ENCODE results near the gene DOP1A. TPM values are rescaled to one million over a fixed set of nuclear protein-coding genes. Genes with fewer than 3 reads are reported as not detected.

Gene DOP1A
- 10.8 TPM for polyA plus RNA-seq (2012; ENCODE audit: insufficient read depth, insufficient read length)

DNA sequence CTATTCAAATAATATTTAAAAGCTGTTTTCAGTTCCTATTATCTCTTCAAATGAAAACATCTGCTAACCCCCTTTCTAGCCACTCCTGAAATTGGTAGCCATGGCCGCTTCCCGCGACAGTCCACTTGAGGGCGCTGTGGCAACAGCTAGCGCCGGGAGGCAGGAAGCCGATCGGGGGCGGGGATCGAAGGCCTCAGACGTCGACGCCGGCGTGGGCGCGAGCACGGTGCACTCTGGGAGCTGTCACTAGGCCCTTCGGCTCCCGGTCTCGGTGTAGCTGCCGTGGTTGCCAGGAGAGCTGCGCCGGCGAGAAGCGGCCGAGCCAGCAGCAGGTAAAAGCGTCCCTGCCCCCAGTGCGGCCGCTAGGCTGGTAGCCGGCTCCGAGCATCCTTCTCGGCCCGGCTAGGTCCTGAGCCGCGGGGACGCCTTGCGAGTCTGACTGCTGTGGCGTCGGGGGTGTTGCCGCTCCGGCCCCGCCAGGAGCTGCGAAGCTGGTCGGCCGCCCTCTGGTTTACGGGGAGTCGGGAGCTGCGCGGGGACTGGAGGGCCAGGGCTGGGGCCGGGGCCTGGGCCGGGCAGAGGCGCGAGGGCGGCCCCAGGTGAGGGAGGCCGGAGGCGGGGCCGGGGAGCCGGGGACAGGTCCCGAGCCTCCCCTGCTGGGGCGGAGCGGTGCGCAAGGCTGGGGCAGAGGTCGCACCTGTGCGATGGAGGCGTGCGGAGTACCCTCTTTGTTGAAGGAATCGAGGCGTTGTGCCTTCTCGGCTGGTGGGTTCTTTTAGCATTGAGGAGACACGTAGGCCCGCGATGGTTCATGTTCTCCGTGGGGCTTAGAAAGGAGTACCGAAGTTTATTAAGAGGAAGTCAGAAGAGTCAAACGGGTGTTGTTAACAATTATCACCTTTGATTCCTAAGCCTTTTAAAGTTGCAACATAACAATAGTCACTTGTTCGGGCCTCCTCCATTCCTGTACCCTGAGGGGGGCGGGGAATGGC, at the start of gene DOP1A:
Gene DOP1A (plus strand): TSS at position 224 of the 992 bp plus-strand sequence. CDS start 29,307 bp downstream, outside the sequence.
- peak within 1 kb of the TSS; percentile 77 for H3K4me3 ChIP-seq (ENCODE audit: low read length)
- DNase-seq (ENCODE audit: low read depth, low spot score): peak; percentile 88

- DNase-seq (ENCODE audit: low read depth, low spot score): no peak
- no peak overlapping the region for H3K4me3 ChIP-seq (ENCODE audit: low read length)
Measured at GRCh38 chr6:83019741-83020140, 47.7 kb upstream of the DOP1A start.

- H3K4me3 ChIP-seq (ENCODE audit: low read length): no peak overlapping the region
- no peak for DNase-seq (ENCODE audit: low read depth, low spot score)
Measured at GRCh38 chr6:83031689-83032088, 35.8 kb upstream of the DOP1A start.

GRCh38 chr6:83038246-83038645, 29.2 kb upstream of the DOP1A start:
- no peak for DNase-seq (ENCODE audit: low read depth, low spot score)
- H3K4me3 ChIP-seq (ENCODE audit: low read length): no peak overlapping the region

DNA sequence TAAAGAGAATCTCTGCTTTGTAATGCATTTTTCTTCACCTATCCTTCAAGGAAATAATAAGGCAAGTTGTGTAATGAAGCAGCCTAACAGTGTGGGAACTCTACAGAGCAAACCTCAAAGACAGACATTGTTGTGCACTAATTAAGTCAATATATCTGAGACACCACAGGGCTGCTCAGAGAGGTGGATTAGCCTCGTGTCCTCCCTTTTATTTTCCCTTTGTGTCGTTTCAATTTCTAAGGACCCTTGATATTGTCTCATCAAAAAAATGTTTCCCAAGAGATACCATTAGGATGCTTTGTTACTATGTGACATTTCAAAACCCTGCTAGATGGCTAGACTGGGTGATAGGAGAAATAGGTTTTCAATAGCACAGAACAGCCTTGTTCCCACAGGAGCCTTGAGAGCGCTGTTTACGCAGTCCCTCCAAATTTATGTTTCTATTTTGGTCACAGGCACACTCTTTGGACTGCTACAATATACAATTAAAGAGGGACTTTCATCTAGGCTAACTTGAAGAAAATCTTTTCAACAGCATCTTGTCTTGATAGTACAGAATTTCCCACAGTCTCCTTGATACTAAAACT, 24.9 kb upstream of the DOP1A start:
- no peak overlapping the region for H3K4me3 ChIP-seq (ENCODE audit: low read length)
- DNase-seq (ENCODE audit: low read depth, low spot score): no peak

- no peak overlapping the region for H3K4me3 ChIP-seq (ENCODE audit: low read length)
- DNase-seq (ENCODE audit: low read depth, low spot score): no peak
Measured at GRCh38 chr6:83044091-83044768, 23.2 kb upstream of the DOP1A start.

GRCh38 chr6:83047065-83047754, 20.3 kb upstream of the DOP1A start:
- no peak overlapping the region for H3K4me3 ChIP-seq (ENCODE audit: low read length)
- DNase-seq (ENCODE audit: low read depth, low spot score): no peak

GRCh38 chr6:83051377-83052172, 15.9 kb upstream of the DOP1A start:
- no peak for DNase-seq (ENCODE audit: low read depth, low spot score)
- no peak overlapping the region for H3K4me3 ChIP-seq (ENCODE audit: low read length)

GRCh38 chr6:83053678-83054077, 13.8 kb upstream of the DOP1A start:
- no peak for DNase-seq (ENCODE audit: low read depth, low spot score)
- no peak overlapping the region for H3K4me3 ChIP-seq (ENCODE audit: low read length)

DNA sequence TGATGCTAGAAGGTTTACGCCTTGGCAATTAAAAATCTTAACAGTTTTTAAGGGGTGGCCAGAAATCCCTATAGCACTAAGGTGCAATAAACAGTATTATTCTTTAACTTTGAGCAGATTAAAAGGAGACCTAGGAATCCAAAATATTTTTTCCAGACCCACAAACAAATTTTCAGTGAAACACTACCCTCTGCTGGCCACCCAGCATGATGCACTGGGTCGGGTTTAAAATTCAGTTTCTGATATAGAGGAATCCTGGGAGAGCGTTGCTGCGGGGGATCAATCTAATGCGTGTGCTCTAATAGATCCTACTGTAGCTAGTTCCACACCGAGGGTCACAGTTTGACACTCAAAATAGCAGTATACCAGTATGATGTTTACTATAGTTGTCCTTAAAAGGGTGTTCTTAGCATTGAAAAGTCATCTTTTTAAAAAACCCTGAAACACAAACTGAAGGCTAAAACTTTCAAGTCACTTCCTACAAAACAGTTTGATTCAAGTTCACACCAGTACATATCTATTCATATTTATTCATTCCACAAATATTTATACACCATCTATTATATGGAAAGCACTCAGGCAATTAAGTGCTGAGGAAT, 12.0 kb upstream of the DOP1A start:
- no peak for DNase-seq (ENCODE audit: low read depth, low spot score)
- no peak overlapping the region for H3K4me3 ChIP-seq (ENCODE audit: low read length)

DNA sequence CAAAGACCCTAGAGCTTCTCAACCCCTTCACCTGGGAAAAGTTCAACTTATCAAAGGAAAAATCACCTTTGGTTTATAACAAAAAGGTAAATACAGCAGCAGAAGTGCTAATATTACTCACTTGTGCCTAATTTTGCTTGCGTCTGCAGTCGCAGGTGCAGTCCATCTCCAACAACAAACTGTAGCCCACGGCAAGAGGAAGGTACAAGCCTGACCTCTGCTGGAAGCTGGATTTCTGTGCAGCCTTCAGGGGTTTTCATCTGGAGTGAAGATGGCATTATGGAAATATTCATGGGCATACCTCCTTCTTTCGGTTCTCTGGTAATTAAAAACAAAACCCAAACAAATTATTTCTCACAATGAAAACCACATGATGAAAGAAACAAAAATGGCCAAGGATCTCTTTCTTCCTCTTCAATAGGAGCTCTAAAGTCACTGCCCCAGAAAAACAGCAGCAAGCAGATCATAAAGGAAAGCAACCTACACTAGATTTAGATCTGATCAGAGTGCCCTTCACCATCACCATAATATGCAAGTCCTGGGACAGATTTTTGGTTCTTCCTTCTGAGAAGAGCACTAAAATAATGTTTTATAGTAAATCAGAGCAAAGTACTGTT, 9.7 kb upstream of the DOP1A start:
- DNase-seq (ENCODE audit: low read depth, low spot score): no peak
- H3K4me3 ChIP-seq (ENCODE audit: low read length): no peak overlapping the region

DNA sequence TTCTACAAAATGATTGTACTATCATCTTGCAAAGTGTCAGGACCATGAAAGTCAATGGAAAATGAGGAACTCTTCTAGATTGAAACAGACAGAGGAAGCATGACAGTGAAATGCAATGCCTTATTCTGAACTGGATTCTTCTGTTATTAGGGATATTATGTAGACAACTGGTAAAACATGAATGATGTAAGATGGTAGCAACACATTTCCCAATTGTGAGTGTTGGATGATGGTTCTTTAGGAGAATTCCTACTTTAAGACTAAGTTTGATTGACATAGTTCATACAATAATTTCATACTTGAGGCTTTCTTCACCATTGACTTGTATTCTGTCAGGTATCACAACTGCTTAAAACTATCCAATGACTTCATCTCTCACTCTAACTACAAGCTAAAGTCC, 6.3 kb upstream of the DOP1A start:
- H3K4me3 ChIP-seq (ENCODE audit: low read length): no peak overlapping the region
- no peak for DNase-seq (ENCODE audit: low read depth, low spot score)

GRCh38 chr6:83062225-83062624, 5.2 kb upstream of the DOP1A start:
- no peak for DNase-seq (ENCODE audit: low read depth, low spot score)
- H3K4me3 ChIP-seq (ENCODE audit: low read length): no peak overlapping the region

DNA sequence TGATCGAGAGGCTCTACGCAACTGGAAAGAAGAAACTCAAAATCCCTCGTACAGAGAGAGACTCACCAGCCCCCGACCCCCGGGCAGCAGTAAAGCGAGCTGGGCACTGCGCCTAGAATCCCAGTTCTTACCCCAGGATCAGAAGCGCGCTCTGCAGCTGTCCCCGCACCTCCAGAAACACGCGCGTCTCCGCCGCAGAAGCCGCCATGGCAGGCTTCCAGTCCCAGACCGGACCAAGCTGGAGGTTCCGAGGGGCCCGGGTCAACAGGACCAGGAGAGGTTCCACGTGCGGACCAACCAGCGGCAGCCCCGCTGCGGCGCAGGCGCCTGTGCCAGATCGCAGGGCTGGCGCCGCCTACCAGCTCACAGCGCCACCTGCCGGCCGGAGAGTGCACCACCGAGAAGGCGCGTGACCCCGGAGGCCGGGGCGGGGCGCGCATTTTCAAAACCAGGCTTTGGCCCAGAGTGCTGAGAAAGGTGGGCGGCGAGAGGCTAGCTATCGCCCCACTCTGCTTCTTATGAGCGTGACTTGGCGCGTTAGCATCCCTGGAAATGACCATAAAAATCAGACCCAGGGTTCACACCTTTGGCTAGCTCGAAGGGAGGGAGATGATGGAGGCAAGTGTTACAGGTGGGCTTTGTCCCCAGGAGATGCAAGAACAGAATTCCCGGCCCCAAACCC, 1.8 kb upstream of the DOP1A start, which contains the start of gene UBE3D:
Gene UBE3D (minus strand): TSS at position 331 of the 682 bp plus-strand sequence. CDS start 123 bp downstream, at position 208.
- peak within 1 kb of the TSS; percentile 89 for H3K4me3 ChIP-seq (ENCODE audit: low read length)
- DNase-seq (ENCODE audit: low read depth, low spot score): peak; percentile 67

DNA sequence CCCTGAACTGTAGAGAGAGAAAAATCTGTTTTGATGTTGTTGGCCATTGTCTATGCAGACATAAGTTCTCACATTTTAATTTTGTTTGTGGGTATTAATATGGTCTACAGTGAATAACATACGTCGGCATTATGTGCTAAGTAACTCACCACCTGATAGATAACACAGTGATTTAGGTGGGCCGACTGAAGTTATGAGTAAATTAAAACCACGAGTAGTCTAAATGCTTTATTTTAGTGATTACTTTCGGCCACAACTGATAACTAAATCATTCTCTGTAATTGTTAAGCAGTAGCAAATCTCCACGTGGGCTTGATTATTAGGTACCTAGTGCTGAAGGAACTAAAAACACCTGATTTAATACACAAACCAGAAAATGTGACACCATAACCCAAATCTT, 1.1 kb downstream of the DOP1A start:
- DNase-seq (ENCODE audit: low read depth, low spot score): no peak
- peak overlapping the region; percentile 77 for H3K4me3 ChIP-seq (ENCODE audit: low read length)

DNA sequence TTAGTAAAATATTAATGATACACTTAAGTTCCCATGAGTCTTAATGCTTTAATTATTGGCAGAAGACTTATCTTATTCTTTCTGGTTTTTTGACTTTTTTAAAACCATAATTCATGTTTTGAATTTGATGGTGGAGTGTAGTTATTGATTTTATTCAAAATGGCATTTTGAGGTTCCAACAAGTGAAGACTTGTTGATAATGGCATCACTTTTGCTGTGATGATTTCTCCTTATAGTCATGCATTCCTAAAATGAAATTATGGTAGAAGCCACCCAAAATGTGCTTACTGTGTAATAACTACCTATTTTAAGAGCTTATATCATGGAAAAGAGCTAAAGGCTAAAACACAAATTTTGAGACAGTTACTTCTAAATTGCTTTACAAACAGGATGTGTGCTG, 2.2 kb downstream of the DOP1A start:
- no peak overlapping the region for H3K4me3 ChIP-seq (ENCODE audit: low read length)
- DNase-seq (ENCODE audit: low read depth, low spot score): no peak

GRCh38 chr6:83071023-83071422, 3.6 kb downstream of the DOP1A start:
- DNase-seq (ENCODE audit: low read depth, low spot score): no peak
- no peak overlapping the region for H3K4me3 ChIP-seq (ENCODE audit: low read length)
